ENCODE data around the gene MTR. TPM values are rescaled to one million over a fixed set of nuclear protein-coding genes. Genes with fewer than 3 reads are reported as not detected.

Gene MTR
- total RNA-seq, 4 donors from 2014 or later = 29.7 to 43.4 (median 34.6) TPM

- Histone ChIP-seq H3K27me3 (no peaks in the 10 kb centered on the region), H3K27ac (replicated peaks in 1 of 4) (no peak overlapping the region), H3K9me3 (no peaks in the 10 kb centered on the region), H3K4me3 (no peak overlapping the region), H3K4me1 (no peaks in the 10 kb centered on the region), H3K36me3 (peaks cover 7 to 82% (median 31%) of the 10 kb centered on the region in 4 donors)
- DNase-seq (ENCODE audit: extremely low spot score) = no peak
- intact Hi-C loops (cut with DNase I) = loop anchor here (10.0 kb wide), 1 partner anchor 155 kb away; no protein-coding TSS in a partner anchor
- TF ChIP-seq, protein P1, sequence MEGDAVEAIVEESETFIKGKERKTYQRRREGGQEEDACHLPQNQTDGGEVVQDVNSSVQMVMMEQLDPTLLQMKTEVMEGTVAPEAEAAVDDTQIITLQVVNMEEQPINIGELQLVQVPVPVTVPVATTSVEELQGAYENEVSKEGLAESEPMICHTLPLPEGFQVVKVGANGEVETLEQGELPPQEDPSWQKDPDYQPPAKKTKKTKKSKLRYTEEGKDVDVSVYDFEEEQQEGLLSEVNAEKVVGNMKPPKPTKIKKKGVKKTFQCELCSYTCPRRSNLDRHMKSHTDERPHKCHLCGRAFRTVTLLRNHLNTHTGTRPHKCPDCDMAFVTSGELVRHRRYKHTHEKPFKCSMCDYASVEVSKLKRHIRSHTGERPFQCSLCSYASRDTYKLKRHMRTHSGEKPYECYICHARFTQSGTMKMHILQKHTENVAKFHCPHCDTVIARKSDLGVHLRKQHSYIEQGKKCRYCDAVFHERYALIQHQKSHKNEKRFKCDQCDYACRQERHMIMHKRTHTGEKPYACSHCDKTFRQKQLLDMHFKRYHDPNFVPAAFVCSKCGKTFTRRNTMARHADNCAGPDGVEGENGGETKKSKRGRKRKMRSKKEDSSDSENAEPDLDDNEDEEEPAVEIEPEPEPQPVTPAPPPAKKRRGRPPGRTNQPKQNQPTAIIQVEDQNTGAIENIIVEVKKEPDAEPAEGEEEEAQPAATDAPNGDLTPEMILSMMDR (IDR thresholded peaks at IDR 0.05) = no peak
- TF ChIP-seq EP300 (IDR thresholded peaks at IDR 0.05) = no peak
- TF ChIP-seq POLR2AphosphoS5 (IDR thresholded peaks at IDR 0.05) = no peak
- 77% methylated on average over 6 of the region's 6 CpGs for WGBS
Measured at GRCh38 chr1:236880209-236880608, 85.1 kb downstream of the MTR start.

- Histone ChIP-seq H3K36me3 (peaks cover 12 to 80% (median 32%) of the 10 kb centered on the region in 4 donors), H3K27me3 (no peaks in the 10 kb centered on the region), H3K9me3 (no peaks in the 10 kb centered on the region), H3K4me1 (peaks cover 0 to 10% (median 5%) of the 10 kb centered on the region in 4 donors), H3K4me3 (no peak overlapping the region), H3K27ac (replicated peaks in 1 of 4) (no peak overlapping the region)
- WGBS = 78% methylated on average over 4 of the region's 4 CpGs
- intact Hi-C loops (cut with DNase I) = loop anchor here (10.0 kb wide), 1 partner anchor 152 kb away; no protein-coding TSS in a partner anchor
- no peak for DNase-seq (ENCODE audit: extremely low spot score)
- TF ChIP-seq, protein P1 (IDR thresholded peaks at IDR 0.05) = no peak
- TF ChIP-seq POLR2AphosphoS5 (IDR thresholded peaks at IDR 0.05) (no peak), EP300 (IDR thresholded peaks at IDR 0.05) (no peak), POLR2A (IDR thresholded peaks at IDR 0.05; ENCODE audit: low read depth) (no peak)
Measured at GRCh38 chr1:236882678-236883077, 87.6 kb downstream of the MTR start.

- no peaks in the 10 kb centered on the region for H3K27me3 ChIP-seq
- H3K9me3 ChIP-seq = no peaks in the 10 kb centered on the region
- H3K36me3 ChIP-seq = peaks cover 12 to 76% (median 31%) of the 10 kb centered on the region in 4 donors
- no peak for DNase-seq (ENCODE audit: extremely low spot score)
- peaks cover 18 to 44% (median 38%) of the 10 kb centered on the region in 4 donors for H3K4me1 ChIP-seq
- no peak overlapping the region for H3K4me3 ChIP-seq
- H3K27ac ChIP-seq (replicated peaks in 1 of 4) = peak overlapping the region in 2 of 4 donors; percentile 2 to 10
- WGBS = 44% methylated on average over 1 of the region's 1 CpG
- intact Hi-C loops (cut with DNase I) = loop anchor here (5.0 to 10.0 kb wide), 2 partner anchors 149 to 501 kb away; no protein-coding TSS in a partner anchor
- TF ChIP-seq POLR2A (IDR thresholded peaks at IDR 0.05; ENCODE audit: low read depth) (no peak), EP300 (IDR thresholded peaks at IDR 0.05) (no peak), POLR2AphosphoS5 (IDR thresholded peaks at IDR 0.05) (no peak)
- TF ChIP-seq, protein P1 (IDR thresholded peaks at IDR 0.05) = no peak
Measured at GRCh38 chr1:236886199-236886598, 91.1 kb downstream of the MTR start.

DNA sequence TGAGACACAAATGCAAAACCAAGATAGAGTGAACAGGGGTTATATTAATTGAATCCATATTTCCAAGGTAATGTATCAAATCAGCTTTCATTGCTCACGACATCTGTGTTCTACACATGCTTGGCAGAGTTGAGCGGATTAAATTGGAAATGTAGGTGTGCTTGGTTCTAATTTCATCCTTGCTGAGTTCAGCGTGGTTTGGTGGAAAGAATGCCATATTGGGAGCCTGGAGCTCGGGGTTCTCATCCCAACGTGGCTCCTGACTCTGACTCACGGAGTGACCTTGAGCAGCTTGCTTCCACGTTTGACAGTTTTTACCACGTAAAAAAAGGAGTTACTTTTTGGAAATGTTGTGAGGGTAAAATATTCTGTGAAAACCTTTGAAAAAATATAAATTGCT, 92.0 kb downstream of the MTR start:
- Histone ChIP-seq H3K36me3 (peaks cover 17 to 78% (median 37%) of the 10 kb centered on the region in 4 donors), H3K27ac (replicated peaks in 1 of 4) (no peak overlapping the region), H3K27me3 (no peaks in the 10 kb centered on the region), H3K4me1 (peaks cover 27 to 53% (median 46%) of the 10 kb centered on the region in 4 donors), H3K9me3 (no peaks in the 10 kb centered on the region), H3K4me3 (no peak overlapping the region)
- TF ChIP-seq POLR2A (IDR thresholded peaks at IDR 0.05; ENCODE audit: low read depth) = no peak
- no peak for TF ChIP-seq EP300 (IDR thresholded peaks at IDR 0.05)
- TF ChIP-seq, protein P1 (IDR thresholded peaks at IDR 0.05) = no peak
- no peak for TF ChIP-seq POLR2AphosphoS5 (IDR thresholded peaks at IDR 0.05)
- no peak for DNase-seq (ENCODE audit: extremely low spot score)
- intact Hi-C loops (cut with DNase I) = loop anchor here (5.0 to 10.0 kb wide), 2 partner anchors 148 to 500 kb away; no protein-coding TSS in a partner anchor
- WGBS = 93% methylated on average over 8 of the region's 8 CpGs
